Upper lobe of right lung (tissue), 1 donor: ENCODE measurements around the gene SFMBT2. TPM values are rescaled to one million over a fixed set of nuclear protein-coding genes. Genes with fewer than 3 reads are reported as not detected.

Experiments used
- ATAC-seq: fragments of 200-7000 bp; cut with Tn5 transposase; one replicate; pipeline ENCODE4 v1.9.1; 2020; ENCODE audit warnings: mild to moderate bottlenecking, moderate library complexity
- DNase-seq: peaks from one replicate; pipeline ENCODE4 v3.0.0-alpha.2; 2020
- H3K27ac ChIP-seq: fragments of 200-600 bp; one replicate; pipeline ENCODE4 v1.8.0; 2022
- H3K27me3 ChIP-seq: fragments of 200-600 bp; one replicate; pipeline ENCODE4 v1.8.0; 2022; ENCODE audit warnings: mild to moderate bottlenecking
- H3K36me3 ChIP-seq: fragments of 200-600 bp; one replicate; pipeline ENCODE4 v1.8.0; 2022
- H3K4me1 ChIP-seq: fragments of 200-600 bp; one replicate; pipeline ENCODE4 v1.8.0; 2022
- H3K4me3 ChIP-seq: fragments of 200-600 bp; one replicate; pipeline ENCODE4 v1.8.0; 2022; ENCODE audit warnings: mild to moderate bottlenecking
- H3K9me3 ChIP-seq: fragments of 200-600 bp; one replicate; pipeline ENCODE4 v1.8.0; 2022
- intact Hi-C: fragments of 100-400 bp; cut with DNase I; formaldehyde crosslinking; loops from one replicate; pipeline ENCODE4 v1.11.0; 2022
- total RNA-seq: library from RNA; stranded (reverse); fragmentation: NEBNext Ultra II Directional; extraction: Animal tissue kit (Norgen Biotek cat#: 25700); gene quantifications from one replicate; pipeline ENCODE4 v1.2.1, GENCODE V29; 2021
- TF ChIP-seq, protein P1 (sequence below): fragments of 200-600 bp; IDR thresholded peaks from one replicate; pipeline ENCODE4 v1.8.0; 2022; ENCODE audit warnings: antibody characterized with exemption
- donor health status: DM: no; HTN: yes; CAD: no; lungs with severe emphysema.

SFMBT2 gene
- total RNA-seq, 1 donor from 2014 or later, result 16.1 TPM

DNA sequence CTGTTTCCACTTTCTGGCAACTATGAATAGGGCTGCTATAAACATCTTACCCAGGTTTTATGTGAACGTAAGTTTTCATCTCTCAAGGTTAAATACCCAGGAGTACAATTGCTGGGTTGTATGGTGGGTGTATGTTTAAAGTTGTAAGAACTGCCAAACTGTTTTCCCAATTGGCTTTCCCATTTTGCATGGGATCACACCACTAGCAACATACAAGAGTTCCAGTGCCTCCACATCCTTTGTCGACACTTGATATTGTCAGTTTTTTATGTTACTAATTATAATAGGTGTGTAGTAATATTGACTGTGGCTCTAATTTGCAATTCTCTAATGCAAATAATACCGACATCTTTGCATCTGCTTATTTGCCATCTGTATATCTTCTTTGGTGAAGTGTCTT is 82.9 kb downstream of the SFMBT2 start:
- DNase-seq (no peak), ATAC-seq (no peak)
- TF ChIP-seq, protein P1, sequence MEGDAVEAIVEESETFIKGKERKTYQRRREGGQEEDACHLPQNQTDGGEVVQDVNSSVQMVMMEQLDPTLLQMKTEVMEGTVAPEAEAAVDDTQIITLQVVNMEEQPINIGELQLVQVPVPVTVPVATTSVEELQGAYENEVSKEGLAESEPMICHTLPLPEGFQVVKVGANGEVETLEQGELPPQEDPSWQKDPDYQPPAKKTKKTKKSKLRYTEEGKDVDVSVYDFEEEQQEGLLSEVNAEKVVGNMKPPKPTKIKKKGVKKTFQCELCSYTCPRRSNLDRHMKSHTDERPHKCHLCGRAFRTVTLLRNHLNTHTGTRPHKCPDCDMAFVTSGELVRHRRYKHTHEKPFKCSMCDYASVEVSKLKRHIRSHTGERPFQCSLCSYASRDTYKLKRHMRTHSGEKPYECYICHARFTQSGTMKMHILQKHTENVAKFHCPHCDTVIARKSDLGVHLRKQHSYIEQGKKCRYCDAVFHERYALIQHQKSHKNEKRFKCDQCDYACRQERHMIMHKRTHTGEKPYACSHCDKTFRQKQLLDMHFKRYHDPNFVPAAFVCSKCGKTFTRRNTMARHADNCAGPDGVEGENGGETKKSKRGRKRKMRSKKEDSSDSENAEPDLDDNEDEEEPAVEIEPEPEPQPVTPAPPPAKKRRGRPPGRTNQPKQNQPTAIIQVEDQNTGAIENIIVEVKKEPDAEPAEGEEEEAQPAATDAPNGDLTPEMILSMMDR, result no peak
- no peaks in the 10 kb centered on the region for H3K27me3 ChIP-seq
- peaks cover 16% of the 10 kb centered on the region for H3K9me3 ChIP-seq
- intact Hi-C loops, result no loop called here
- H3K4me1 ChIP-seq, result no peaks in the 10 kb centered on the region
- no peaks in the 10 kb centered on the region for H3K36me3 ChIP-seq
- H3K4me3 ChIP-seq, result no peak overlapping the region
- H3K27ac ChIP-seq, result no peak overlapping the region

DNA sequence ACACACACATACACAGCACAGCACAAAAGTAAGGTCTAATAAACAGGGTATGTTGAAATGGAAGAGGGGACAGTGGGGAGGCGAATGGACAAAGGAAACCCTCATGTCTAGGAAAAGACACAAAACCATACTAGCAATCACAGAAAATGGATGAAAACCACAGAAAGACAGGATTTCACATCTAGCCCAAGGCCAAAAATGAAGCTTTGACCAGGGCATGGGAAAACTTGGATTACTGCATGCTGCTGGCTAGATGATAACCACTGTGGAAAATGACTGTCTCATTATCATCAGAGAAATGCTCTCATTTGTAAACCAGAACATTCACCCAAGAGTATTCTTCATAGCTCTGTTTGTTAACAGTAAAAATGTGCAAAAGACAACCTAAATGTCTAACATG is 88.2 kb downstream of the SFMBT2 start:
- H3K4me3 ChIP-seq, result no peak overlapping the region
- ATAC-seq (no peak), DNase-seq (no peak)
- H3K27ac ChIP-seq, result no peak overlapping the region
- TF ChIP-seq, protein P1, result no peak
- H3K4me1 ChIP-seq, result peaks cover 18% of the 10 kb centered on the region
- peaks cover 7% of the 10 kb centered on the region for H3K9me3 ChIP-seq
- intact Hi-C loops, result no loop called here
- no peaks in the 10 kb centered on the region for H3K27me3 ChIP-seq
- no peaks in the 10 kb centered on the region for H3K36me3 ChIP-seq

DNA sequence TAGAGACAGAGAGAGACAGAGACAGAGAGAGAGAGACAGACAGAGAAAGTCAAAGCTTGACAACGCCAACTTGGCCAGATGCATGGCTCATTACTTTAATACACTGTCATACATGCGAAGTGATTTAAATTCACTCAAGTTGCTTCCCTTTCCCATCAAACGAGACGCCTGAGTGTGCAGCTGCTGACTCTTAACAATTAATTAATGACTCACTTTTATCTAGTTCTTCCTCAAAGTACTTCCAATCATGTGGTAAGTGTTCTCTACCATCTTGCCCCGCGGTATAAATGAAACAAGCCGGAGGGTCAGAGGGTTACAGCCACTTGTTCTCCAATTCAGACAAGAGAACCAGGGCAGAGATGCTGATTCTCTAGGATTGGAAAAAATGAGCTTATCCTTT is 90.8 kb downstream of the SFMBT2 start:
- H3K36me3 ChIP-seq, result no peaks in the 10 kb centered on the region
- no peaks in the 10 kb centered on the region for H3K9me3 ChIP-seq
- no peaks in the 10 kb centered on the region for H3K27me3 ChIP-seq
- H3K4me1 ChIP-seq, result peaks cover 18% of the 10 kb centered on the region
- DNase-seq (no peak), ATAC-seq (peak; percentile 73)
- H3K4me3 ChIP-seq, result no peak overlapping the region
- H3K27ac ChIP-seq, result no peak overlapping the region
- intact Hi-C loops, result no loop called here
- TF ChIP-seq, protein P1, result no peak

DNA sequence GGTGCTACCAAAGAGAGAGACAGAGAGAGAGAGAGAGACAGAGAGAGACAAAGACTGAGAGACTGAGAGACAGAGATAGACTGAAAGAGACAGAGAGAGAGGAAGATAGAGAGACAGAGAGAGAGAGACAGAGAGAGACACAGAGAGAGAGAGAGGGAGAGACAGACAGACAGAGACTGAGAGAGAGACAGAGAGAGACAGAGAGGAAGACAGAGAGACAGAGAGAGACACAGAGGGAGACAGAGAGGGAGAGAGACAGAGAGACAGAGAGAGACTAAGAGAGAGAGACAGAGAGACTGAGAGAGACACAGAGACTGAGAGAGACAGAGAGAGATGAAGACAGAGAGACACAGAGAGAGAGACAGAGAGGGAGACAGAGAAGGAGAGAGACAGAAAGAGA is 91.2 kb downstream of the SFMBT2 start:
- TF ChIP-seq, protein P1, result no peak
- H3K9me3 ChIP-seq, result no peaks in the 10 kb centered on the region
- no peak overlapping the region for H3K4me3 ChIP-seq
- H3K27ac ChIP-seq, result no peak overlapping the region
- no peak for DNase-seq
- no peaks in the 10 kb centered on the region for H3K27me3 ChIP-seq
- ATAC-seq, result no peak
- no peaks in the 10 kb centered on the region for H3K36me3 ChIP-seq
- H3K4me1 ChIP-seq, result peaks cover 18% of the 10 kb centered on the region
- intact Hi-C loops, result no loop called here

DNA sequence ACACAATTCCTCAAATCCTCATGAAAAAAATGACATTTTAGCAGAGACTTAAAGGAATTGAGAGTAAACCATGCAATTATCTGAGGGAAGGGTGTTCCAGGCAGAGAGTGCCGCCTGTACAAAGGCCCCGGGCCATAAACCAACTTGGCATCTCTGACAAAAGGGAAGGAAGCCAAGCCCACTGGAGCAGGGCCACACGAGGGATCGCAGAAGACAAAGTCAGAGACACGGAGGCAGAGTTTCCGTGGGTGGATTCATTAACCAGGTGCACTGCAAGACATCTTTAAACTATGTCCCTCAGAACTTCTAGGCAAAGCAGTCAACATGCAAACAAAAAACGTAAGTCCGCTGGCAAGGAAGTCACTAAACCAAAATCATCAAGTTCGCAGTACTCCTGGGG is 92.0 kb downstream of the SFMBT2 start:
- ATAC-seq (peak; percentile 38), DNase-seq (no peak)
- intact Hi-C loops, result no loop called here
- H3K27me3 ChIP-seq, result no peaks in the 10 kb centered on the region
- H3K9me3 ChIP-seq, result no peaks in the 10 kb centered on the region
- H3K36me3 ChIP-seq, result no peaks in the 10 kb centered on the region
- no peak overlapping the region for H3K4me3 ChIP-seq
- H3K4me1 ChIP-seq, result peaks cover 18% of the 10 kb centered on the region
- TF ChIP-seq, protein P1, result no peak
- H3K27ac ChIP-seq, result no peak overlapping the region

DNA sequence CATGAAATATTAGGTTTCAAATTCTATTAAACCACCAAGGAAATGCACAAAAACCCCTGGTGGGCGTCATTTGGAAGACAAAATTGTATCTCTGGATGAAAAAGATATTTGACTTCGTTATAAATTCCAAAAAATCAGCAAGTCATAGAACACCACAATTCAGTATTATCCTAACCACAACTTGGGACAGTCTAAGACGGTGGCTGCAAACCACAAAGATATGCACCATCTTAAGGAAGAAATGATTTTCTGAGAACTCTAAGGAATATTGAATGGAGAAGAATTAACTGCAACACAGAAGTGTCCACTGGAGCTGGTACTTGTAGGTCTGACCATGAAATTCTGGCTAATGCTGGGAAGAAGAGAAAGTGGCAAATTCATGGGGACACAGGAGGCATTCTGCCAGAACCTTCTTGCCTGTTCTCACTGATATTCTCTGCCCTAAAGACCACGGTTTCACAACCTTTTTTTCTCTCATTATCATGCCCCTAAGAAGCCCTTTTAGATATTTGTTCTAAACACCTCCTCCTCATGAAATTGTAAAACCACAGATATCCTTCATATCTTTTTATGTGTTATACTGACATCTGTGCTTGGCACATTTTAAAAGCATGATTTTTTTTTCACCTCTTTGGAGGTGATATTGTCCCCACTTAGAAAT is 92.9 kb downstream of the SFMBT2 start:
- ATAC-seq (no peak), DNase-seq (no peak)
- Histone ChIP-seq H3K27ac (no peak overlapping the region), H3K4me1 (peaks cover 18% of the 10 kb centered on the region), H3K4me3 (no peak overlapping the region), H3K9me3 (no peaks in the 10 kb centered on the region), H3K27me3 (no peaks in the 10 kb centered on the region), H3K36me3 (no peaks in the 10 kb centered on the region)
- TF ChIP-seq, protein P1, result no peak
- intact Hi-C loops, result no loop called here
